ENCODE measurements around the gene CDA.

- TF ChIP-seq EP300 (IDR thresholded peaks at IDR 0.05) = no peak
- TF ChIP-seq CTCF (IDR thresholded peaks at IDR 0.05) = no peak
- no peak for TF ChIP-seq POLR2A (IDR thresholded peaks at IDR 0.05)
- no peak for TF ChIP-seq POLR2AphosphoS5 (IDR thresholded peaks at IDR 0.05)
These were observed 45.2 kb downstream of the CDA start for GRCh38 chr1:20634065-20634593.

Data from stomach (tissue), 4 donors.